ENCODE data around the gene FAM89B.

DNA sequence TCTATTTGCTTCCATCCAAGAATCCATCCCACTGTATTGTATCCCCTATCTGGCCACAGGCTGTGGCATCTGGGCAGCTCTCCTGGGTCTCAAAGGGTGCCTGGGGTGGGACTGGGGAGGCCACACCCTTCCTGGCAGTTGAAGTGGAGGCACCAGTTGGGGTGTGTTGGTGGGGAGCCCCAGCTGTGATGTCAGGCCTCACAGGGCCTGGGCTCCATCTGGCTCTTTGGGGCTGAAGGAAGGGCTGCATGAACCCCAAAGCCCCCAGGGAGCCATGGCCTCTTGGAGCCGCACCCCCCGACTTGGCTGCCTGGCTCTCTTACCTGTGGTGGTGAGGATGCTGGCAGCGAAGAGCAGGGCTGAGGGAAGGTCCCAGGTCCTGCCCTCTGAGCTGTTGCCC, 22.8 kb downstream of the FAM89B start:
- TF ChIP-seq EZH2 (IDR thresholded peaks at IDR 0.05; ENCODE audit: insufficient read depth, low read length) = no peak
- TF ChIP-seq, protein P1, sequence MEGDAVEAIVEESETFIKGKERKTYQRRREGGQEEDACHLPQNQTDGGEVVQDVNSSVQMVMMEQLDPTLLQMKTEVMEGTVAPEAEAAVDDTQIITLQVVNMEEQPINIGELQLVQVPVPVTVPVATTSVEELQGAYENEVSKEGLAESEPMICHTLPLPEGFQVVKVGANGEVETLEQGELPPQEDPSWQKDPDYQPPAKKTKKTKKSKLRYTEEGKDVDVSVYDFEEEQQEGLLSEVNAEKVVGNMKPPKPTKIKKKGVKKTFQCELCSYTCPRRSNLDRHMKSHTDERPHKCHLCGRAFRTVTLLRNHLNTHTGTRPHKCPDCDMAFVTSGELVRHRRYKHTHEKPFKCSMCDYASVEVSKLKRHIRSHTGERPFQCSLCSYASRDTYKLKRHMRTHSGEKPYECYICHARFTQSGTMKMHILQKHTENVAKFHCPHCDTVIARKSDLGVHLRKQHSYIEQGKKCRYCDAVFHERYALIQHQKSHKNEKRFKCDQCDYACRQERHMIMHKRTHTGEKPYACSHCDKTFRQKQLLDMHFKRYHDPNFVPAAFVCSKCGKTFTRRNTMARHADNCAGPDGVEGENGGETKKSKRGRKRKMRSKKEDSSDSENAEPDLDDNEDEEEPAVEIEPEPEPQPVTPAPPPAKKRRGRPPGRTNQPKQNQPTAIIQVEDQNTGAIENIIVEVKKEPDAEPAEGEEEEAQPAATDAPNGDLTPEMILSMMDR (IDR thresholded peaks at IDR 0.05; ENCODE audit: insufficient read depth, low read depth, low read length) = no peak

All from astrocyte (in vitro differentiated cells and primary cell).